GM18498 (cell line): ENCODE results near the gene RAB34.

Experiments used
- ATAC-seq: cut with Tn5 transposase; IDR thresholded peaks from one replicate; pipeline ENCODE4 v1.9.1; 2021; ENCODE audit warnings: mild to moderate bottlenecking, moderate library complexity; ENCODE audit not compliant: unreplicated experiment

RAB34 gene

DNA sequence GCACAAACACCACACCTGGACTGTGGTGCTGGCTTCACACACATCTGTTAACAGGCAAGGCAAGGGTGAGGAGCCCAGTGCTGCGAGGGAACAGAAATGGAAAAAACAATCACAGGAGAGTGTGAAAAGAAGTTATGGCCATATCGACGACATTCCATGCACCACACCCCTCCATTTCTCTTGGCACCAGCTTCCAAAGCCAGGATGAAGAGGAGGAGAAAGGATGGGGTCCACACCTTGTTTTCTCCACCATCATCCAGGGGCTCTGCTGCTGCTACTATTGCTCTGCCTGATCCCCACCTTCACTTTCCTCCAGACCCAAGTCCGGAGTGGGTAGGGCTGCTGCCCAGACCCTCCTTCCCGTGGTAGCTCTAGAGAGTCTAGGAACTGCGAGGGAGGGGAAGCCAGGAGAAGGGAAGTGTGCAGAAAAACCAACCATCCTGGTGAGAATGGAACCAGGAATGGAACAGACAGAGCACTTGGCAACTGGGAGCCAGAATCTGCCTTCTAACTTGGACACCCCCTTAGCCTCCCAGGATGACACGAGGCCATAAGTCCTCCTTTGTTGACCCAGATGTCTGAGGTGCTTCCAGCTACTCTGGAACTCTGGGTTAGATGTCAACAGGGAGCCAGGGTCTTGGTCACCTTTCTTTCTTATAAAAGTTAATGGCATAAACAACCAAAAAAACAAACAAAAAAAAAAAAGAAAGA, 4.8 kb downstream of the RAB34 start:
- ATAC-seq, result no peak

DNA sequence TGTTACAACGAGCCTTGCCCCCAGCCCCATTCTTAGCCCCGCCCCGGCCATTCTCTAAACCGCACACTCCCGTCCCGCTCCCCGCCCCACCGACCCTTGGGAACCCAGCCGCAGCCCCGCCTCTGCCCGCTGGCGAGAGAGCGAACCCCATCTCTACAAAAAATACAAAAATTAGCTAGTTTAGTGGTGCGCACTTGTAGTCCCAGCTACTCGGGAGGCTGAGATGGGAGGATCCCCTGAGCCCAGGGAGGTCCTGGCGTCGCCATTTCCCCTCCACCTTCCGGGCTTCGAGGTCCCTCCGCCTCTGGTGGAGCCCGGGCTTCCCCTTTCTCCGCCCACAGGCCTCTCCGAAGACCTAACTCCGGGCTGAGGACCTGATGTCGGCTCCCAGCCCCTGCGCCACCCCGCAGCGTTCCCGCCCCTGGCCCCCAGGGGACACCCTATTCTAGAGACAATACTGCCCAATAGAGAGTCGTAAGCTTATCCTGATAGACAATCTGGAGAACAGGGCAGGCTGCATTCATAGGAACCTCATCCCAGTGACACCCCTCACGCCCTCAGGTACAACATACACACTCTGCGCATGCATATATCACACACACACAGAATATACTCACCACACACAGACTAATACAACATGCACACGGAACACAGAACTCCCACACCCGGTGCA, 5.5 kb downstream of the RAB34 start:
- ATAC-seq, result no peak

DNA sequence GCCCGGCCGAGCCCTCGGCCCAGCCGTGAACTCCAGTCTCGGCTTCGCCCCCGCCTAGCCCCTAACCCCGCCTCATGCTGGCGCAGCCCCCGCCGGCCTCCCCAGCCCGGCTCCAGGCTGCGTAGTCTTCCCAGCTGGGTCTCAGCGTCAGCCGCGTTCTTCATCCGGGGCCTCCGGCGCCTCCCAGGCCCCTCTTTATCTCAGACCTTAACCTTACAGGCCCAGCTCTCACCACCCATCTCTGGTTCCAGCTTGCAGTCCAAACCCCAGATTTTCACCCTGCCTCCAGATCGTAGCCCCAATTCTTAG, 6.0 kb downstream of the RAB34 start, which contains the start of gene PROCA1:
Gene PROCA1, minus strand, starts transcription at position 166 of the 309 bp plus-strand sequence. CDS start 228 bp downstream, outside the sequence.
- ATAC-seq, result peak; percentile 41

DNA sequence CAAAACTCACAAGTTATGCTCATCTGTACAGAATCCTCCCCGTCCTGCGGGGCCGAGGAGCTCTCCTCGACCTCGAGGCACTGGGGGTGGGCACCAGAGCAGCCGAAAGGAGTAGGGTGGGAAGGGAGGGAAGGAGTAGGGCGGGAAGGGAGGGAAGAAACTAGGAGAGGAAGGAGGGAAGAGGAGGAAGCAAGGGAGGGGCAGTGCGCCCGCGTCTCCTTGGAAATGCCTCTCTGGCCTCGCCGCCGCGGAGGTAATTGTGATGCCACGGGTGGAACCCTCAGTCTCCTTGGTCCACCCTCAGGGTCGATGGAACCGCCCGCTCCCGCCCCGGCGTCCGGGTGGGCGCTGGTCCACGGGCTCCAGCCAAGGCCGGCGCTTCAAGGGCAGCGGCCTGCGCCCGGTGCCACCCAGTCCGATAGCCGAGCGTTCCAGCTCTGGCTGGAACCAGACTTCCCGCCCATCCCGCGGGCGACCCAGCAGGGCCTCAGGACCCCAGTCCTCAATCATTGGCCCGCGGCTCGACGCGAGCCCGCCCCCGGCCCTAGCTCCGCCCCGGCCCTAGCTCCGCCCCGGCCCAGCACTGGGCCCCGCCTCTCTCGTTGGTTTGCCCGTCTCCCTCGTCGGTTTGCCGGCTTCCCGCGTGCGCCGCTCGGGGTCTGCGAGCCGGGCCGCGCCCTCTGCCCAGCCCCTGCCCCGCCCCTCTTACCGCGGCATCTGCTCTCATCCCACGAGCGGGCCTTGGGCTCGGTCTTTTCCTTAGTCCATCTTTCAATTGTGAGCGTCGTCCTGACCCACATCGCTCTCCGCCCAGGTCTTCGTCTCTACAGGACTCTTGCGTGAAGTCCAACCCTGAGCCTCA, 6.6 kb downstream of the RAB34 start:
- ATAC-seq, result peak; percentile 89

DNA sequence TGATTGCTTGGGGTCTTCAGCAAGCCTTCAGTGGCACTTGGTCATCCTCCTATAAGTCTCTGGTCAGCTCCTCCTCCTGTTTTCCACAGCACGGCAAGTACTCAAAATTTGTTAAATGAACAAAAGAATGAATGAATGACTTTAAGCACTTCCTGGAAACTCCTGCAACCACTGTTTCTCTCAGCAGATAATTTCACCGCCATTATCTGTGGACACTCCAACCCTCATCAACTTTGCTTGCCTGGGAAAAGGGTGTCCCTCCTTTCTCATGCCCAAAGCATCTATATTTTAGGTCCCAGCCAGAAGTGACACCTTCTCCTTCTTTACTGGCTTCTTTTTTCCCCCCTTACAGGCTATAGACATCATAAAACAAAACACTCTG, 10.3 kb downstream of the RAB34 start:
- no peak for ATAC-seq

DNA sequence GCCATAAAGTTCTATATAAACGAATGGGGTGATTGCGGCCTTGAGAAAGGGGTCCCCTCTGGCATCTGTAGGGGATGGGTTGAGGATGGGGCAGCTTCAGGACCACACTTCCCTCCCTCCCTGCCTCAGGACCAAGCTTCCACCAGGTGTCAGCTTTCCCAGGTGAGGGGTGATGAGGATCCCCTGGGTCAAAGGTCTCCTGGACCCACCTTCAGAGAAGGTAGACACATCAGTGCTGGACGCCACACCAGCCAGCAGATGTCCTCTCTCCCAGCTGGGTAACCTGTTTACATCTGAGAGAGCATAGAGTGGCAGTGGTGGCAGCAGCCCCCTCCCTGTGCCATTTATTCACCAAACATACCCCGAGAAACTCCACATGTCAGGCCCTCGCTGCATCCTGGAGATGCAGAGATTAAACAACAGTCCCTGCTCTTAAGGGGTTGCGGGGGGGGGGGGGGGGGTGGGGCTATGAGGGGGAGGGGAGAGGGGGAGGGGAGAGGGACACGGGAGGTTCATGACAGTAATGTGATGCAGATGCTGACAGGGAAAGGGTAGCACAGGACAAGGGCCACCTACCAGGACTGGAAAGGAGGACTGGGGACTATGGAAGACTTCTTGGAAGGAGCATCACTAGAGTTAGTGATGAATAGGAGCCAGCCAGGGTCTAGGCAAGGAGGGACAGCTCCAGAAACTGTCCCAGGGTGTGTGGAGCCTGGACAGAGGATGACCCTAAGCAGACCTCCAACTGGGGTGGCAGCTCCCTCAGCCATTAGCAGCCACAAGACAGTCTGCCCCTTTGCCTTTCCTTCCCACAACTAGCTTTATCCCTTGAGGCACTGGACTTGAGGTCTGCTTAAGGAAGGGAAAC, 11.0 kb downstream of the RAB34 start:
- no peak for ATAC-seq

DNA sequence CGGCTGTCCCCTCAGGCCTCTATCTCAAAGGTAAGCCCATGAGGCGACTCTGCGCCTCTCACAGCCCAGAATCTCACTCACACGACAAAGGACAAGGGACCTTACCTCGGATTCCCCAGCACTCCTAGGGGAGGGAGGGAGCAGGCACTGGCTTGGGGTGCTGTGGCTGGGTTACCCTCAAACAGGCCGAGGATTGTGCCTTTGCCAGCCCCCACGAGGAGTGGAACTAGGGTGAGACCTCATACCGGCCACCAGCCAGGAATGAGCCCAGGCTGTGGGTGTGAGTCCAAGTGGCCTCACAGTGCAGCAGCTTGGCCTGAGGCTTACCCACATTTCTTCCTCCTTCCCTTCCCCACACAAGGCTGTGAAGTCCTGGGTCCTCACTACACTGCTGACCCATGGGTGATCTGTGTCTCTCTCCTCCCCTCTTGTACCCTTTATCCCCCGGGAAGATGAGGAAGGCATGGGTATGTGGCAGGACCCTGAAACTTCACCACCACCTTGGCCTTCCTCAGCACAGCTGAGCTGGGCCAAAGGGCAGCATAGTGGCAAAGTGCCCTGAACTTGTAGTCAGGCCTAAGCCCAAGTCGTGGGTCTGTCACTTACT, 11.8 kb downstream of the RAB34 start:
- ATAC-seq, result no peak

DNA sequence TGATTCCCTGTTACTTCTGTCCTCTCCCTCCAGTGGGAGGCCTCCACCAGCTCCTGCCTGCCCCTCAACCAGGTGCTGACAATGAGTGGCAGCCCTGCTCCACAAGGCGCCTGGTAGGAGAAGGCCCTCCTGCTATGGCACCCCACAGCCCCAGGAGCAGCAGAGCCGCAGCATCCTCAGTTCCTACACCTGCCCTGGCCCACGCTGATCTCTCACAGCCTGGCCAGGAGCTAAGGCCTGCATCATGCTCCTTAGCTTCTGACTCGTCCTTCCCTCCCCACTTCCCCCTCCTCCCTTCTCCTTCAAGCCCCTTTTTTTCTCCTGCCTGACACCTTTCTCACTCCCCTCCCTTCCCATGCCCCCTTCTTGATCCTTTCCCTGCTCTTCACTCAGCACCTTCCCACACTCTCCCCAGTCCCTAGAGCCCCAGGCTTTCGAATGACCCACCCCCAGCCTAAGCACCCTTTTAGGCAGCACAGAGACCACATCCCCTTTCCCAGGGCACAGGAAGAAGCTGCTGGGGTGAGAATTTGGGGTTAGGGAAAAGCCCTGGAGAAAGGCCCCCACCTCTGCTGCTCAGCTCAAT, 12.5 kb downstream of the RAB34 start:
- ATAC-seq, result no peak

DNA sequence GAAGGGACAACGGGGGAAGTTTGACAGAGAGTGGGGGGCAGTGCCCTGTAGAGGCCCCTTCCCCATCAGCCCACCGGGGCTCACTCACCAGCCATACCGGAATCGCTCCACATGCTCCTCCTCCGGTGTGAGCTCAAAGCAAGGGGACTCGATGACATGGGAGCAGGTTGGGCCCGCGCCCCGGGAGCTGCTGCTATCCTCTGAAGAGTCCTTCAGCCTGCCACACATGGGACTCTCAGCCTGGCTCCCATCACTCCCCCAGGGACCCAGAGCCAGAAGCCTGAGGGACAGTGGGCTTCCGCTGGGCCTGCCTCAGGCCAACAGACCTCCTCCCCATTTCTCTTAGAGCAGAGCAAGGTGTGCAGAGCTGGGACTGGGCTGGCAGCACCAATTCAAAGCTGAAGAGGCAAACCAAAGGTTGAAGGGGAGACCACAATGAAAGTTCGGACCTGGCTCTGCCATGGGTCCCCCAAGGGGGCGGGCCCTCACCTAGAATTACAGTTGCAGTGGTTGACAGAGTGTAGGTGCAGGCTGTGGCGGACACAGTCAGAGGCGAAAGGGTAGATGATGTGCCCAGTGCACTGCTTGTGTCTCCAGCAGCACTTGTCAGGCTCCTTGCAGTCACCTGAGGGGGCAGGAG, 13.3 kb downstream of the RAB34 start:
- ATAC-seq, result no peak

DNA sequence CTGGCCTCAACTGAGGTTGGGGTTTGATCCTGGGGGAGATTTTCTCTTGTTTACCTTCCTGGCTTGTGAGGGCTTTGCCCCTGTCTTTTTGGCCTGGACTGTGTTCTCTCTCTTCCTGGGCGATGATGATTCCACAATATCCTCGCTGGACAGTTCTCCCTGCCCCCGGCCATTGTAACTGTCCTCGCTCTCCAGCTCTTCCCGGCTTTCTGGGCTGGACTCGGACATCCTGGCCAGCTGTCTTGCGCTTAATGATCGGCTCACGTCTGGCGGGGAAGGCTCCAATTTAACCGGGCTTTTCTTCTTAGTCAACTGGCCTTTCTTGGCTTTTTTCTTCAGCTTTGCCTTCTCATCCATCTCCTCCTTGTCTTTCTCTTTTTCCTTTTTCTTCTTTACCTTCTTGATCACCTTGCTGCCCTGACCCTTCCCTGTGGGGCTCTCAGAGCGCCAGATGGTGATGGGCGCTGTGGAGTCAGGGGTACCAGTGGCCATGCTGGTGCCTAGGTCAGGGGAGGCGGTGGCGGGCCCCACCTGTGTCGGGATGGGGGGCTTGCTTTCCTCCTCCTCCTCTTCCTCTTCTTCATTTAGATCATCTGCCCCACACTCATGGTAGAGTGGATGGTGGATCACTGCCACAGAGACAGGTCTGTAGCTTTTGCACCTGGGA, 14.0 kb downstream of the RAB34 start:
- ATAC-seq, result no peak

DNA sequence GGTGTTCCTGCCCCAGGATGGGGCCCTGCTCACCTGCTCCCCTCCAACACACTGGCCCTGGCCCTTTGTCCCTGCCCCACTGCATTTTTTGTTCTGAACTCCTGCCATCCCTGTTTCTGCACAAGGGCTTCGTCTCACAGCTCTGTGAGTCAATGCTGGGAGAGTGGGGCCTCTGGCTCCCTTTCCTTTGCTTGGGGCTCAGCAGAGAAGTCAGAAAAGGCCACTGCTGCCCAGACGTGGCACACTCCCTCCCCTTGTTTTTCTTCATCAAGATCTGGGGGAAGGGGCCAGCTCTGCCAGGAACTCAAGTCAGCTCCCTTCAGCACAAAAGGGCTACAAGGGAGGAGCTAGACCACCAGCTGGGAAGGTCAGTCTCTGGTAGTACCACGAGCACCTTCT, 14.9 kb downstream of the RAB34 start:
- no peak for ATAC-seq

DNA sequence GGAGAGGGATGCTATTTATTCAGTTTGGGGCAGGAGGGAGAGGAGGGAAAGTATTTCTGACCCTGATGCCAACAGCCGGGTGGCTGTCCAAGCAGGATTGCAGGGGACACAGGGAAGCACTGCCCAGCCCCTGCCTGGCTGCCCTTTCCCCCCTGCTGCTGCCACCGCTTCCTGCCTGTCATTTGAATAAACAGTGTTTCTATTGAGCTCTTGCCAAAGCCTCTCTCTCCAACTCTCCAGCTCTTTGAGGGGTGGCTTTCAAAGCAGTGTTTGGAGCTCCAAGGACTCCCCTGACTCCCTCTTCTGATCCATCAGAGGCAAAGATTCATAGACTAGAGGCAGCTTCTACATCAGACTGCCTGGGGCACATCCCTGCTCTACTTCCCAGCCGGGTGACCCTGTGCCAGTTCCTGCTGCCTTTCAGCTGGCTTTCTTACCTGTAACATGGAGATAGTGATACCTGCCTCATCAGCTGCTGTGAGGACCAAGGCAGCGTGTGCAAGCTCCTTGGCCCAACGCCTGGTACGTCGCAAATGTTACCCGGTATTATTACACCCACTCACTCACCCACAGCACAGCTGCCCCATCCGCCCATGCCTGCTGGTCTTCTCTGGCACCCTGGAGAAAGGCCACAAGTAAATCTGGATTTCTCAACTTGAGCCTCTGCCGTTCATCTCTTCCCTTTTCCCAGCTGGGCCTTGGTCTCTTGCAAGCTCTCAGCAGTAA, 15.5 kb downstream of the RAB34 start:
- ATAC-seq, result no peak

DNA sequence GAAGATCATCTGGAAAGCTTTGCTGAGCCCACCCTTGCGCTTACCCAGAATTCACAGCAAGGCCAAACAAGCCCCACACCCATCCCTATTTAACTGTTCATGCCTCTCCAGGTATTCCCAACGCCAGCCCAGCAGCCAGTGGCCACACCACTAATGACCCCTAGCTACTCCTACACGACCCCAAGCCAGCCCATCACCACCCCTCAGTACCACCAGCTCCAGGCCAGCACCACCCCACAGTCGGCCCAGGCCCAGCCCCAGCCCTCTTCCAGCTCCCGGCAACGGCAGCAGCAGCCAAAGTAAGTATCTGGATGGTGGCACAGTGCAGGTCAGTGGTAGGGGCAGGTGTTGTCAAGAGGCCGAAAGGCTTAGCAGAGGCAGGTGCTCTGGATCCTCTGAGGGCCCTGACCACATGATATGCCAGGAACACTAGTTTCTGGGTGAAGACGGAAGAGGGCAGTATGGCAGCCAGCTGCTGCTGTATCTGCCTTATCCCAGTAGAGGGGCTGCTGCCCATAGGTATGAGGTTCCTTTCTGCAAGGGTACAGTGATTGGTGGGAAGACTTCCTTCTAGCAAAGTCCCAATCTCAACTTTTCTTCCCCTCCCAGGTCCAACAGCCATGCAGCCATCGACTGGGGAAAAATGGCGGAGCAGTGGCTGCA, 16.7 kb downstream of the RAB34 start:
- no peak for ATAC-seq

DNA sequence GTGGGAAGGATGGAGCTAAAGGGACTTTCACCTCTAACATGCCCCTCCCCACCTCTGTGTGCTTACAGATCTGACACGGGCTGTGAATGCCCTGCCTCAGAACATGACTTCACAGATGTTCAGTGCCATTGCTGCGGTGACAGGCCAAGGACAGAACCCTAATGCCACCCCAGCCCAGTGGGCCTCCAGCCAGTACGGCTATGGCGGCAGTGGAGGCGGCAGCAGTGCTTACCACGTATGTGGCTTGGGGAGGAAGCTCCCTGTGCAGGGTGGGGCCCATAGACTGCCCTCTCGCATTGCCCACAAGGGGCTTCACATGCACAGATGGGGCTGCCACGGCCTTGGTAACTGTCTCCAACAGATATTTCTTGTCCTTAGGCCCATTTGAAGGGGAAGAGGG, 17.4 kb downstream of the RAB34 start:
- ATAC-seq, result no peak

DNA sequence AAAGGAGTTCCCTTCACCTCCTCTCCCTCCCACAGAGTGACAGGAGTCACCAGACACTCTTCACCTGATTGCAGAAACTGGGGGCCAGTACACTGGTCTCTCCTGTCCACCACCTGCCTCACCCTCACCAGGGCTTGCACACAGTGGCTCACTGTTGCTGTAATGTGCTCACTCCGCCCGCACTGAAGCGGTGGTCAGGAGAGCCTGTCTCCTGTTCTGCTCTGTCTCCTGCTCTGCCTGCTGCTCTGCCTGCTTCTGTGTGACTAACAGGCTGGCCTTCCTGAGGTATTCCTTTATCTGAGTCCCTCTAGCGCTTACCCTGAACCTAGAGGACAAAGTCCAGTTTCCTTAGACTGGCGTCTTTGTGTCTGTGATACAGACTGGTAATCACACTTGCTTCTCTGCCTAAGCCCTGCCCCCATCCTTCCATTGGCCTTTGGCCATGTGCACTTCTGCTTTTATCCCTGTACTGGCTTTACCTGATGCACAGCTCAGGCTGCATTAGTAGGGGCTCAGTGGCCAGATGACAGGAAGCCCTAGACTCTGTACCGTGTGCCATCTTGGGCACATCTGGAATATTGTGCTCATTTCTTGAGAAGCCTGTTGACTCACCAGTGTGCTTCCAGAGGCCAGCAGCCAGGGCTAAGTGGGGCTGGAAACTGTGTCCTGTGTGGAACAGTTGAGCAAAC, 19.3 kb downstream of the RAB34 start:
- no peak for ATAC-seq

DNA sequence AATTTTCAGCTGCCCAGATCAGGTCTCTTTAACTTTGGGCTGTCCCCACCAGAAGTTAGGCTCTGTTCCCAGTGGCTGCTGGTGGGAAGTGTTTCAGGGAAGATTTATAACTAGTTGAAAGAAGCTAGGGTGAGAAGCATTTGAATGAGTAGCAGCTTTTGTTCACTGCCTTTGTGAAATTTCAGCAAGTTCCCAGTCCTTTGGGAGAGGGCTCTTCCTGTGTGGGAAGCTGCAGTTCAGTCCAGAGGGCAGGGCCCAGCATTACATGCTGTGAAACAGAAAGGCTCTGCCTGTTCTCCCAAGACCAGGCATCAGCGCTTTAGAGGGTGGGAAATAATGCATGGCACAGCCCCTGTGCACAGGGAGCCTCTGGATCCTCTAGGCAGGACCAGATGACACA, 23.8 kb downstream of the RAB34 start:
- ATAC-seq, result no peak

DNA sequence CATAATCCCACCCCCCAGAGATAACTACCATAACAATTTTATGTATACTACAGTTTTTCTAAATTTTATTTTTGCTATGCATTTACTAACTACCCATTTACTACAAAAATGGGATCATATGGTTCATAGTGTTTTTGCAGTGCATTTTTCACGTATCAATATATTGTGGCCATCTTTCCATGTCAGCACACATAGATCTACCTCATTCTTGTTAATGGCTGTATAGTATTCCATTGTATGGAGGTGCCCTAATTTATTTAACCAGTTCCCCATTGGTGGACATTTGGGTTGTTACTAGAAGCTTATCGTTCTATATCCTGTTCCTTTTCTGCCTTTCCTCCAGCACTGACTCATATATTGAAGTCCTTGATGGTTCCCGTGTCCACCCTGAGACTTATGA, 28.7 kb downstream of the RAB34 start:
- no peak for ATAC-seq
